Measurements from ENCODE around the gene ITGAX.

ITGAX gene

GRCh38 chr16:31347445-31347844, 7.5 kb upstream of the ITGAX start:
- in situ Hi-C loops (cut with MboI; ENCODE audit: low sequenced_read_pairs): no loop called here

GRCh38 chr16:31348579-31348978, 6.4 kb upstream of the ITGAX start:
- in situ Hi-C loops (cut with MboI; ENCODE audit: low sequenced_read_pairs): no loop called here

- in situ Hi-C loops (cut with MboI; ENCODE audit: low sequenced_read_pairs): no loop called here
Measured at GRCh38 chr16:31350275-31351005, 4.5 kb upstream of the ITGAX start.

- in situ Hi-C loops (cut with MboI; ENCODE audit: low sequenced_read_pairs): no loop called here
Measured at GRCh38 chr16:31351246-31351941, 3.6 kb upstream of the ITGAX start.

GRCh38 chr16:31351942-31352325, 3.0 kb upstream of the ITGAX start:
- in situ Hi-C loops (cut with MboI; ENCODE audit: low sequenced_read_pairs): no loop called here

GRCh38 chr16:31352376-31353115, 2.4 kb upstream of the ITGAX start:
- in situ Hi-C loops (cut with MboI; ENCODE audit: low sequenced_read_pairs): no loop called here

- in situ Hi-C loops (cut with MboI; ENCODE audit: low sequenced_read_pairs): no loop called here
Measured at GRCh38 chr16:31355431-31356100, 590 bp downstream of the ITGAX start.

GRCh38 chr16:31356566-31357323, 1.8 kb downstream of the ITGAX start:
- in situ Hi-C loops (cut with MboI; ENCODE audit: low sequenced_read_pairs): no loop called here

- in situ Hi-C loops (cut with MboI; ENCODE audit: low sequenced_read_pairs): no loop called here
Measured at GRCh38 chr16:31357324-31358109, 2.5 kb downstream of the ITGAX start.

- in situ Hi-C loops (cut with MboI; ENCODE audit: low sequenced_read_pairs): no loop called here
Measured at GRCh38 chr16:31360251-31360650, 5.3 kb downstream of the ITGAX start.

GRCh38 chr16:31361201-31362110, 6.5 kb downstream of the ITGAX start:
- in situ Hi-C loops (cut with MboI; ENCODE audit: low sequenced_read_pairs): no loop called here

- in situ Hi-C loops (cut with MboI; ENCODE audit: low sequenced_read_pairs): no loop called here
Measured at GRCh38 chr16:31362476-31363405, 7.8 kb downstream of the ITGAX start.

GRCh38 chr16:31363721-31364120, 8.7 kb downstream of the ITGAX start:
- in situ Hi-C loops (cut with MboI; ENCODE audit: low sequenced_read_pairs): no loop called here

GRCh38 chr16:31364421-31364820, 9.4 kb downstream of the ITGAX start:
- in situ Hi-C loops (cut with MboI; ENCODE audit: low sequenced_read_pairs): no loop called here

GRCh38 chr16:31365131-31365865, 10.3 kb downstream of the ITGAX start:
- in situ Hi-C loops (cut with MboI; ENCODE audit: low sequenced_read_pairs): no loop called here

GRCh38 chr16:31367853-31368252, 12.9 kb downstream of the ITGAX start:
- in situ Hi-C loops (cut with MboI; ENCODE audit: low sequenced_read_pairs): no loop called here

- in situ Hi-C loops (cut with MboI; ENCODE audit: low sequenced_read_pairs): no loop called here
Measured at GRCh38 chr16:31371008-31371407, 16.0 kb downstream of the ITGAX start.
